Calu3 (cell line): ENCODE measurements around the gene KRTAP10-12. TPM values are rescaled to one million over a fixed set of nuclear protein-coding genes. Genes with fewer than 3 reads are reported as not detected.

Source experiments
- BruUV-seq: library from RNA; stranded (reverse); fragments of 400-500 nt; replicated peaks from 2 replicates; lab custom pipeline; 2021; lab: Mats Ljungman, UMichigan
- CTCF ChIA-PET: fragments of 300-600 bp; sonication (Branson Sonifier 250); formaldehyde crosslinking; loops from one replicate; lab custom pipeline; 2022; ENCODE audit warnings: antibody characterized with exemption; lab: Charles Lee
- DNase-seq: peaks from one replicate; pipeline ENCODE4 v3.0.0; 2022
- H3K27ac Mint-ChIP-seq: one replicate; pipeline ENCODE4 v1.8.0; 2022; ENCODE audit warnings: mixed read lengths; ENCODE audit not compliant: unreplicated experiment
- H3K27me3 Mint-ChIP-seq: one replicate; pipeline ENCODE4 v1.8.0; 2022; ENCODE audit warnings: mixed read lengths; ENCODE audit not compliant: unreplicated experiment
- H3K36me3 Mint-ChIP-seq: one replicate; pipeline ENCODE4 v1.8.0; 2022; ENCODE audit warnings: mild to moderate bottlenecking, moderate library complexity, mixed read lengths; ENCODE audit not compliant: insufficient read depth, unreplicated experiment
- H3K4me1 Mint-ChIP-seq: one replicate; pipeline ENCODE4 v1.8.0; 2022; ENCODE audit warnings: mild to moderate bottlenecking, low read depth, mixed read lengths; ENCODE audit not compliant: unreplicated experiment
- H3K4me3 Mint-ChIP-seq: one replicate; pipeline ENCODE4 v1.8.0; 2022; ENCODE audit warnings: mild to moderate bottlenecking, low read depth, moderate library complexity, mixed read lengths; ENCODE audit not compliant: unreplicated experiment
- H3K9me3 Mint-ChIP-seq: one replicate; pipeline ENCODE4 v1.8.0; 2022; ENCODE audit warnings: low read depth, mixed read lengths; ENCODE audit not compliant: unreplicated experiment
- intact Hi-C: fragments of 100-400 bp; cut with micrococcal nuclease; formaldehyde crosslinking; loops from one replicate; pipeline ENCODE4 v1.10.0; 2022; ENCODE audit not compliant: unreplicated experiment
- total RNA-seq: library from RNA; stranded (reverse); gene quantifications from 2 replicates; pipeline ENCODE4 v1.2.3, GENCODE V29; 2022
- TF ChIP-seq, protein P1 (sequence below): fragments of 200-600 bp; IDR thresholded peaks from one replicate; pipeline ENCODE4 v1.8.0; 2022; ENCODE audit warnings: antibody characterized with exemption; ENCODE audit not compliant: unreplicated experiment

Gene KRTAP10-12
- total RNA-seq, 1 experiment from 2014 or later, result not detected

DNA sequence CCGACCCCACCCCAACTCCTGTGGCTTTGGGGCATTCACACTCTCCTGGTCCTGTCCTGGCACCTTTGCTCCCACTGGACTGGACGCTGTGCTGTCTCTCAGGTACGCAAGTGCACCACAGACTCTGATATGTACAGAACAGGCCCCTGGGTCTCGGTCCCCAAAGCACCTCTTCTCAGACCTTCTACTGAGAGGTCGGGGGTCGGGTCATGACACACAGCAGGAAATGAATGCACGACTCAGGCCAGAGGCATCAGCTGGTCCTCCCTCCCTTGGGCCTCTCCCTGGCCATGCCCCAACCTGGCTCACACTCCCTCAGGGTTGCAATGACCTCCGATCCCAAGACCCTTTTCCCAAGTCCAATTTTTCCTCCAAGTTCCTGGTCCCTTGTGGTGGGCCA, 1.8 kb upstream of the KRTAP10-12 start:
- Mint-ChIP-seq H3K4me3 (no peak overlapping the region), H3K36me3 (no peaks in the 10 kb centered on the region), H3K9me3 (peaks cover 2% of the 10 kb centered on the region), H3K27me3 (peaks cover 88% of the 10 kb centered on the region), H3K4me1 (peaks cover 14% of the 10 kb centered on the region), H3K27ac (no peak overlapping the region)
- TF ChIP-seq, protein P1, sequence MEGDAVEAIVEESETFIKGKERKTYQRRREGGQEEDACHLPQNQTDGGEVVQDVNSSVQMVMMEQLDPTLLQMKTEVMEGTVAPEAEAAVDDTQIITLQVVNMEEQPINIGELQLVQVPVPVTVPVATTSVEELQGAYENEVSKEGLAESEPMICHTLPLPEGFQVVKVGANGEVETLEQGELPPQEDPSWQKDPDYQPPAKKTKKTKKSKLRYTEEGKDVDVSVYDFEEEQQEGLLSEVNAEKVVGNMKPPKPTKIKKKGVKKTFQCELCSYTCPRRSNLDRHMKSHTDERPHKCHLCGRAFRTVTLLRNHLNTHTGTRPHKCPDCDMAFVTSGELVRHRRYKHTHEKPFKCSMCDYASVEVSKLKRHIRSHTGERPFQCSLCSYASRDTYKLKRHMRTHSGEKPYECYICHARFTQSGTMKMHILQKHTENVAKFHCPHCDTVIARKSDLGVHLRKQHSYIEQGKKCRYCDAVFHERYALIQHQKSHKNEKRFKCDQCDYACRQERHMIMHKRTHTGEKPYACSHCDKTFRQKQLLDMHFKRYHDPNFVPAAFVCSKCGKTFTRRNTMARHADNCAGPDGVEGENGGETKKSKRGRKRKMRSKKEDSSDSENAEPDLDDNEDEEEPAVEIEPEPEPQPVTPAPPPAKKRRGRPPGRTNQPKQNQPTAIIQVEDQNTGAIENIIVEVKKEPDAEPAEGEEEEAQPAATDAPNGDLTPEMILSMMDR, result no peak
- intact Hi-C loops, result no loop called here
- DNase-seq, result no peak
- no TSS peak for BruUV-seq
- CTCF ChIA-PET, result no interaction called here

DNA sequence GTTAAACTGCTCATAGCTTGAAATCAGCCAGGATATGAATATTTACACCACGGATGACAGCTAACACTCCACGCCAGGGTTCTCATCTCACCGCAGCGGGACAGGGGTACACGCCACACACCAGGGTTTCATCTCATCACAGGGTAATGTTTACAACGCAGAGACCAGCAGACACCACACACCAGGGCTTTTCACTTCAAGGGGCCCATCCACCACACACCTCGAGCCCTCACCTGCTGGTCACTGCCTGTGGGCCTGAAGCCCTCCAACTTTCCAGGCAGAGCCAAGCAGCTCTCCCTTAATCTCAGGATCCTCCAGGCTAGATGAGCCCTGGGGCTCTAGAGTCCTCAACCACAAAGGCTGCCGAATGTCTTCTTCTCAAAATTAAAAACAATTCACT, 1.3 kb upstream of the KRTAP10-12 start:
- Mint-ChIP-seq H3K4me1 (peaks cover 14% of the 10 kb centered on the region), H3K9me3 (peaks cover 2% of the 10 kb centered on the region), H3K36me3 (no peaks in the 10 kb centered on the region), H3K4me3 (no peak overlapping the region), H3K27ac (no peak overlapping the region), H3K27me3 (peaks cover 88% of the 10 kb centered on the region)
- intact Hi-C loops, result no loop called here
- BruUV-seq, result no TSS peak
- CTCF ChIA-PET, result no interaction called here
- TF ChIP-seq, protein P1, result no peak
- no peak for DNase-seq

DNA sequence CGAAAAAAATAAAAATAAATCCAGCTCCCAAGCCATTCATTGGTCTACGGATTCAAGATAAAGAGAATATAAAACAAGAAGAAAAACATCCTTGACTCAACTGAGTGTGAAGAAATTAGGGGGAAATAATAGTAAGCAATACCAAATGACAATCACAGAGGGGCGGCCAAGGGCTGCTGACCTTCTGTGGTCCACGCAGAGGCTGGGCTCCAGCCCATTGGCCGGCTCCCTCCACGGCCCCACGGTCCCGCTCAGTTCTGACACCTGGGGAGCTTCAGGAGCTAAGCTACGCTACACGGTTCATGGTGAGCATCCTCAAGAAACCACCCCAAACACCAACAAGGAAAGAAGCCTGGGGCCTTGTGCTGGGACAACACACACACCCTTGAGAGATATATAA, 400 bp upstream of the KRTAP10-12 start:
- no peak for DNase-seq
- peaks cover 14% of the 10 kb centered on the region for H3K4me1 Mint-ChIP-seq
- intact Hi-C loops, result no loop called here
- CTCF ChIA-PET, result no interaction called here
- TF ChIP-seq, protein P1, result no peak
- no peak overlapping the region for H3K4me3 Mint-ChIP-seq
- BruUV-seq, result no TSS peak
- no peaks in the 10 kb centered on the region for H3K36me3 Mint-ChIP-seq
- no peak overlapping the region for H3K27ac Mint-ChIP-seq
- H3K27me3 Mint-ChIP-seq, result peaks cover 88% of the 10 kb centered on the region
- peaks cover 2% of the 10 kb centered on the region for H3K9me3 Mint-ChIP-seq

DNA sequence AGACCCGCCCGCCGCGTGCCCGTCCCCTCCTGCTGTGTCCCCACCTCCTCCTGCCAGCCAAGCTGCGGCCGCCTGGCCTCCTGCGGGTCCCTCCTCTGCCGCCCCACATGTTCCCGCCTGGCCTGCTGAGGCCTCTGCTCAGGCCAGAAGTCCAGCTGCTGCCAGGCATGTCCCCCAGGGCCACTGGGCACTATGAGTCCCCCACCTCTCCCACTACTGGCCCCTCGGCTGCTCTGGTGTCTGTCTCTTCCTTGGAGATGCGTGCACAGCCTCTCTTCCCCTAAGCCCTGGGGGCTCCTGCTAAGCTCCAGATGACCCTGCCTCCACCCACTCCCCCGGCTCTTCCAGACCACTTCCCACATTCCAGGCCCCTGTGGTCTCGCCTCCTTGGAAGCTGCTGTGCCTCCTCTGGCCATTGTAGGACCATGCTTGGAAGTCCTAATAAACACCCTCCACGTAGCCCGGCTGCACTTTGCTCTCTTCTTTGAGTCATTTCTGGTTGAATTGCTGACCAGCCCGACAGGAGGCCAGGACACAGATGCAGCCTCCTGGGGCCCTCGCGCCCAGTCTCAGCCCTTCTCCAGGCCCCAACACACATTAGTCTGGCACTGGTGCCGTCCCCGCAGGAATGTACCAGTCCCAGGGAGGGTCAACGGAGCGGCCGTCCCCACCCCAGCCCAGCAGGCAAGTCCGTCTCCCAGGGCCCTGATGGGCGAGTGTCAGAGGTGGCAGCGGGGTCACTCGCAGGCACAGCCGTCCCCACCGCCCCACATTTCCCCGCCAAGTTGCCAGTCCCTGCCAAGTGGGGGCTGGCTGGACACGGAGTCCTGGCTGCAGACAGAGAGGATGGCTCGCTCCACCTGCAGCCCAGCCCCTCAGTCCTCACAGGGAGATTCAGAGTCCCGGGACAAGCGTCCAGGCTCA, 1.1 kb downstream of the KRTAP10-12 start:
- BruUV-seq, result no TSS peak
- no peak for DNase-seq
- intact Hi-C loops, result no loop called here
- peaks cover 95% of the 10 kb centered on the region for H3K27me3 Mint-ChIP-seq
- CTCF ChIA-PET, result no interaction called here
- no peaks in the 10 kb centered on the region for H3K36me3 Mint-ChIP-seq
- no peak overlapping the region for H3K27ac Mint-ChIP-seq
- peaks cover 14% of the 10 kb centered on the region for H3K4me1 Mint-ChIP-seq
- H3K4me3 Mint-ChIP-seq, result no peak overlapping the region
- TF ChIP-seq, protein P1, result no peak
- peaks cover 2% of the 10 kb centered on the region for H3K9me3 Mint-ChIP-seq
